Endothelial cell of umbilical vein (primary cell): ENCODE data around the gene OLA1. TPM values are rescaled to one million over a fixed set of nuclear protein-coding genes. Genes with fewer than 3 reads are reported as not detected.

Source experiments
- BruUV-seq: library from RNA; stranded (reverse); fragments of 400-500 nt; replicated peaks from 2 replicates; lab custom pipeline; 2021; lab: Mats Ljungman, UMichigan
- CTCF ChIA-PET: fragments of 300-600, 350-600 bp; sonication (Branson Sonifier 250); formaldehyde crosslinking; loops from one replicate; lab custom pipeline; 2021; ENCODE audit warnings: antibody characterized with exemption, inconsistent platforms; lab: Charles Lee
- POLR2A ChIA-PET: fragments of 300-600, 350-600 bp; sonication (Branson Sonifier 250); formaldehyde crosslinking; loops from one replicate; lab custom pipeline; 2021; ENCODE audit warnings: antibody characterized with exemption, inconsistent platforms; lab: Charles Lee
- DNase-seq: peaks from one replicate; pipeline ENCODE4 v3.0.0-alpha.2; 2011; ENCODE audit warnings: low read depth, low spot score
- FAIRE-seq: peaks from 2 replicates; lab custom pipeline; 2011; peaks lifted over from hg19 to GRCh38; lab: Jason Lieb, UNC
- H2AFZ ChIP-seq: 2 replicates; pipeline ENCODE4 v1.6.0; 2012; ENCODE audit warnings: low read depth, low read length, control low read depth, inconsistent platforms
- H3K27ac ChIP-seq: 2 replicates; pipeline ENCODE4 v1.5.1; 2011; ENCODE audit warnings: low read depth, mild to moderate bottlenecking, control low read depth, low read length, moderate library complexity; ENCODE audit not compliant: insufficient read depth
- H3K27me3 ChIP-seq, 2 experiments: 2 replicates each; pipeline versions ENCODE4 v1.6.0 to v1.6.1; 2011; ENCODE audit warnings: low read length in 2 of 2, mixed read lengths in 1 of 2; ENCODE audit not compliant: control insufficient read depth in 2 of 2, insufficient read depth in 2 of 2
- H3K36me3 ChIP-seq, 2 experiments: 2 replicates in 1 of 2; 3 replicates in 1 of 2; pipeline ENCODE4 v1.5.1; 2011; ENCODE audit warnings: low read length in 2 of 2, mild to moderate bottlenecking in 1 of 2, moderate library complexity in 1 of 2; ENCODE audit not compliant: control insufficient read depth in 2 of 2, insufficient read depth in 2 of 2; ENCODE audit errors: extremely low read depth in 1 of 2
- H3K4me1 ChIP-seq: 3 replicates; pipeline ENCODE4 v1.5.1; 2011; ENCODE audit warnings: mild to moderate bottlenecking, low read length; ENCODE audit not compliant: control insufficient read depth, insufficient read depth; ENCODE audit errors: extremely low read depth
- H3K4me2 ChIP-seq: 2 replicates; pipeline ENCODE4 v1.6.1; 2011; ENCODE audit warnings: low read length, control low read depth, mixed read lengths; ENCODE audit not compliant: insufficient read depth
- H3K4me3 ChIP-seq, 3 experiments: fragments of 200-600 bp in 1 of 3; sonication (generic), shearing (Covaris generic) in 1 of 3; replicated peaks in 1 of 3; 2 replicates each; pipeline ENCODE4 v1.5.1; 2011 to 2016; ENCODE audit warnings: control low read depth in 3 of 3, low read length in 3 of 3, mild to moderate bottlenecking in 2 of 3, inconsistent platforms in 1 of 3, low read depth in 1 of 3, moderate library complexity in 1 of 3; ENCODE audit not compliant: insufficient read depth in 1 of 3
- H3K79me2 ChIP-seq: 2 replicates; pipeline ENCODE4 v1.6.0; 2012; ENCODE audit warnings: low read length, inconsistent platforms; ENCODE audit not compliant: control insufficient read depth, insufficient read depth
- H3K9ac ChIP-seq: replicated peaks from 2 replicates; pipeline ENCODE3; 2011; ENCODE audit warnings: low read length, control low read depth; ENCODE audit not compliant: insufficient read depth; ENCODE audit errors: extremely low read depth
- H3K9me1 ChIP-seq: replicated peaks from 3 replicates; pipeline ENCODE4 v1.6.0; 2011; ENCODE audit warnings: mild to moderate bottlenecking, low read length; ENCODE audit not compliant: control insufficient read depth, insufficient read depth; ENCODE audit errors: extremely low read depth
- H3K9me3 ChIP-seq: replicated peaks from 2 replicates; pipeline ENCODE4 v1.5.1; 2012; ENCODE audit warnings: low read length, inconsistent platforms; ENCODE audit not compliant: control insufficient read depth, insufficient read depth
- H4K20me1 ChIP-seq: replicated peaks from 2 replicates; pipeline ENCODE3; 2011; ENCODE audit warnings: mild to moderate bottlenecking, low read length; ENCODE audit not compliant: control insufficient read depth, insufficient read depth; ENCODE audit errors: extremely low read depth
- EZH2 ChIP-seq: IDR thresholded peaks from 2 replicates; pipeline ENCODE4 v1.6.1; 2012; ENCODE audit warnings: borderline replicate concordance, low read depth, mild to moderate bottlenecking, moderate library complexity, low read length, inconsistent platforms; ENCODE audit not compliant: severe bottlenecking
- FOS ChIP-seq: IDR thresholded peaks from 2 replicates; pipeline ENCODE4 v1.6.1; 2011; ENCODE audit warnings: mild to moderate bottlenecking, low read length, moderate library complexity, borderline replicate concordance; ENCODE audit not compliant: insufficient read depth
- GATA2 ChIP-seq: IDR thresholded peaks from 2 replicates; pipeline ENCODE4 v1.7.0; 2011; ENCODE audit warnings: low read depth, mild to moderate bottlenecking, moderate library complexity, mixed read lengths, low read length; ENCODE audit not compliant: insufficient read length, insufficient read depth
- JUN ChIP-seq: IDR thresholded peaks from 2 replicates; pipeline ENCODE4 v1.6.1; 2011; ENCODE audit warnings: borderline replicate concordance, low read depth; ENCODE audit not compliant: insufficient read length, insufficient read depth
- MYC ChIP-seq: IDR thresholded peaks from one replicate; pipeline ENCODE4 v1.6.1; 2011; ENCODE audit warnings: mild to moderate bottlenecking, low read depth, low read length
- POLR2A ChIP-seq: IDR thresholded peaks from 2 replicates; pipeline ENCODE4 v1.6.1; 2012; ENCODE audit warnings: low read depth, mild to moderate bottlenecking, control low read depth, low read length
- POLR2AphosphoS5 ChIP-seq: IDR thresholded peaks from 2 replicates; pipeline ENCODE4 v1.6.1; 2012; ENCODE audit warnings: low read depth, mild to moderate bottlenecking, control low read depth, low read length, moderate library complexity; ENCODE audit not compliant: insufficient read depth
- dilution Hi-C: fragments of 300-500 bp; cut with MboI; formaldehyde crosslinking; loops from one replicate; pipeline ENCODE4 v1.15.0; 2019; ENCODE audit warnings: low sequenced_read_pairs; ENCODE audit not compliant: extremely low pct_ligation_motif_present
- intact Hi-C: fragments of 100-400 bp; cut with micrococcal nuclease; formaldehyde crosslinking; loops from one replicate; pipeline ENCODE4 v1.10.0; 2022
- polyA plus RNA-seq, 4 experiments: library from polyadenylated mRNA; depleted of rRNA in 3 of 4; stranded (reverse) in 3 of 4; unstranded in 1 of 4; fragments of >200 nt; gene quantifications; 2 replicates each; pipeline versions ENCODE4 v1.2.1 to v1.2.3, GENCODE V29; 2011 to 2012; ENCODE audit warnings: missing spikeins in 1 of 4
- total RNA-seq: library from RNA; stranded (reverse); gene quantifications from 2 replicates; pipeline ENCODE4 v1.2.3, GENCODE V29; 2021
- TF ChIP-seq, protein P1 (sequence below): IDR thresholded peaks from 2 replicates; pipeline ENCODE4 v1.6.1; 2011; ENCODE audit not compliant: insufficient read depth, insufficient read length
- TF ChIP-seq, protein P2 (sequence below), 2 donors: IDR thresholded peaks; 1 replicate in 1 of 2; 2 replicates in 1 of 2; pipeline ENCODE4 v1.5.1; 2011; ENCODE audit warnings: low read length in 2 of 2, mild to moderate bottlenecking in 2 of 2, moderate library complexity in 2 of 2, control low read depth in 1 of 2, inconsistent platforms in 1 of 2, low read depth in 1 of 2; ENCODE audit not compliant: insufficient read depth in 1 of 2; ENCODE audit errors: extremely low read depth in 1 of 2

OLA1 gene
- total and polyA plus RNA-seq, 2 donors (not counting 3 experiments of a cell fraction or from before 2014, with no cell fraction given) = 30.6 to 93.9 TPM

DNA sequence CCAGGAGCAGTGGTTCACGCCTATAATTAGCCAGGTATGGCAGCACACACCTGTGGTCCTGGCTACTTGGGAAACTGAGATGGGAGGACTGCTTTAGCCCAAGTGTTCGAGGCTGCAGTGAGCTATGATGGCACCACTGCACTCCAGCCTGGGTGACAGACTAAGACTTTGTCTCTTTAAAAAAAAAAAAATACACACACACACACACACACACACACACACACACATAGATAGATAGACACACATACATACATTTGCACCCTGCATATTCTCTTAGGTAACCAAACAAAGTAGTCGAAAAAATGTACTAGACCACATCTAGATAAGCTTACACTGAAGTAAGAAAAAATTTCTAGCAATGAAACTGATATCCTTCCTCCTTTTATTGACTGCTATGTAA is 86.8 kb downstream of the OLA1 start:
- Histone ChIP-seq H3K27ac (no peak overlapping the region), H3K9me1 (peaks cover 3% of the 10 kb centered on the region), H3K4me2 (no peak overlapping the region), H3K9ac (no peak overlapping the region), H4K20me1 (no peaks in the 10 kb centered on the region), H3K4me3 (no peak overlapping the region), H3K27me3 (no peaks in the 10 kb centered on the region), H2AFZ (no peak overlapping the region), H3K4me1 (peaks cover 5% of the 10 kb centered on the region), H3K9me3 (no peaks in the 10 kb centered on the region), H3K79me2 (peaks cover 26% of the 10 kb centered on the region), H3K36me3 (no peaks in the 10 kb centered on the region)
- DNase-seq (no peak), FAIRE-seq (no peak)
- ChIA-PET POLR2A (no interaction called here), CTCF (interaction anchor here (1.7 kb wide), 1 partner anchor 24 kb away, joined by 3 read pairs; no protein-coding TSS in a partner anchor)
- dilution Hi-C loops (no loop called here), intact Hi-C loops (no loop called here)
- BruUV-seq = no TSS peak
- TF ChIP-seq, protein P1, sequence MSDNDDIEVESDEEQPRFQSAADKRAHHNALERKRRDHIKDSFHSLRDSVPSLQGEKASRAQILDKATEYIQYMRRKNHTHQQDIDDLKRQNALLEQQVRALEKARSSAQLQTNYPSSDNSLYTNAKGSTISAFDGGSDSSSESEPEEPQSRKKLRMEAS = no peak
- TF ChIP-seq EZH2 = no peak
- no peak for TF ChIP-seq POLR2A
- TF ChIP-seq MYC = no peak
- TF ChIP-seq, protein P2, sequence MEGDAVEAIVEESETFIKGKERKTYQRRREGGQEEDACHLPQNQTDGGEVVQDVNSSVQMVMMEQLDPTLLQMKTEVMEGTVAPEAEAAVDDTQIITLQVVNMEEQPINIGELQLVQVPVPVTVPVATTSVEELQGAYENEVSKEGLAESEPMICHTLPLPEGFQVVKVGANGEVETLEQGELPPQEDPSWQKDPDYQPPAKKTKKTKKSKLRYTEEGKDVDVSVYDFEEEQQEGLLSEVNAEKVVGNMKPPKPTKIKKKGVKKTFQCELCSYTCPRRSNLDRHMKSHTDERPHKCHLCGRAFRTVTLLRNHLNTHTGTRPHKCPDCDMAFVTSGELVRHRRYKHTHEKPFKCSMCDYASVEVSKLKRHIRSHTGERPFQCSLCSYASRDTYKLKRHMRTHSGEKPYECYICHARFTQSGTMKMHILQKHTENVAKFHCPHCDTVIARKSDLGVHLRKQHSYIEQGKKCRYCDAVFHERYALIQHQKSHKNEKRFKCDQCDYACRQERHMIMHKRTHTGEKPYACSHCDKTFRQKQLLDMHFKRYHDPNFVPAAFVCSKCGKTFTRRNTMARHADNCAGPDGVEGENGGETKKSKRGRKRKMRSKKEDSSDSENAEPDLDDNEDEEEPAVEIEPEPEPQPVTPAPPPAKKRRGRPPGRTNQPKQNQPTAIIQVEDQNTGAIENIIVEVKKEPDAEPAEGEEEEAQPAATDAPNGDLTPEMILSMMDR (IDR thresholded peaks at IDR 0.05; ENCODE audit: extremely low read depth in 1 of 2, insufficient read depth in 1 of 2, low read depth in 1 of 2, low read length in 2 of 2) = no peak
- TF ChIP-seq POLR2AphosphoS5 = no peak
- TF ChIP-seq JUN = no peak
- TF ChIP-seq FOS = no peak
- no peak for TF ChIP-seq GATA2
